Lung (tissue), 12 donors: ENCODE data around the gene SIRT4. TPM values are rescaled to one million over a fixed set of nuclear protein-coding genes. Genes with fewer than 3 reads are reported as not detected.

ENCODE experiments used
- ATAC-seq: fragments of 200-7000 bp; cut with Tn5 transposase; one replicate; pipeline ENCODE4 v1.9.1; 2020; ENCODE audit warnings: moderate number of reproducible peaks; ENCODE audit not compliant: insufficient read depth, low FRiP score
- DNase-seq, 3 donors: peaks; one replicate each; pipeline ENCODE4 v3.0.0-alpha.2; 2013 to 2017
- H3K27ac ChIP-seq, 2 donors: one replicate each; pipeline ENCODE4 v1.5.1; 2013; ENCODE audit warnings: mild to moderate bottlenecking in 2 of 2, moderate library complexity in 2 of 2, control low read depth in 1 of 2, inconsistent platforms in 1 of 2, low read depth in 1 of 2, low read length in 1 of 2
- H3K27me3 ChIP-seq, 3 donors: one replicate each; pipeline ENCODE4 v1.5.1; 2013; ENCODE audit warnings: low read length in 2 of 3; ENCODE audit not compliant: control insufficient read depth in 3 of 3, insufficient read depth in 3 of 3
- H3K36me3 ChIP-seq, 4 donors: one replicate each; pipeline ENCODE4 v1.5.1; 2013; ENCODE audit warnings: low read length in 4 of 4, mild to moderate bottlenecking in 1 of 4, moderate library complexity in 1 of 4; ENCODE audit not compliant: control insufficient read depth in 4 of 4, insufficient read depth in 4 of 4
- H3K4me1 ChIP-seq, 5 donors: one replicate each; pipeline ENCODE4 v1.5.1; 2013; ENCODE audit warnings: low read length in 5 of 5, mild to moderate bottlenecking in 2 of 5, moderate library complexity in 1 of 5; ENCODE audit not compliant: control insufficient read depth in 5 of 5, insufficient read depth in 5 of 5
- H3K4me3 ChIP-seq: one replicate; pipeline ENCODE4 v1.5.1; 2013; ENCODE audit warnings: mild to moderate bottlenecking, control low read depth, moderate library complexity
- H3K9ac ChIP-seq, 2 donors: one replicate each; pipeline ENCODE4 v1.5.1; 2013; ENCODE audit warnings: low read length in 2 of 2, control low read depth in 1 of 2; ENCODE audit not compliant: insufficient read depth in 1 of 2
- H3K9me3 ChIP-seq, 4 donors: one replicate each; pipeline ENCODE4 v1.5.1; 2013; ENCODE audit warnings: low read length in 3 of 4, mild to moderate bottlenecking in 1 of 4, moderate library complexity in 1 of 4; ENCODE audit not compliant: control insufficient read depth in 4 of 4, insufficient read depth in 3 of 4
- WGBS, 2 donors: extraction: QIAGEN DNeasy Blood & Tissue Kit; methylation state at CpG; one replicate each; pipeline ENCODE4 v1.1.7; 2013; 5-methylcytosine and 5-hydroxymethylcytosine counted together
- polyA plus RNA-seq, 2 donors: library from polyadenylated mRNA; stranded (reverse); fragments of 200-250 nt; gene quantifications; one replicate each; pipeline ENCODE4 v1.2.1, GENCODE V29; 2013
- total RNA-seq, 2 donors: library from RNA; depleted of rRNA in 1 of 2; stranded (reverse); fragments of >200 nt in 1 of 2; gene quantifications; one replicate each; pipeline ENCODE4 v1.2.1, GENCODE V29; 2014 to 2021
- TF ChIP-seq, protein P1 (sequence below): IDR thresholded peaks from 2 replicates; pipeline ENCODE4 v1.5.1; 2012; ENCODE audit warnings: mild to moderate bottlenecking; ENCODE audit errors: control extremely low read depth, extremely low read depth
- donor health status: control.
- donor health status: control.
- donor health status: Bipolar disorder and iron deficiency.
- donor health status: healthy.
- donor health status: DM: yes; HTN: yes; CAD: no.

Gene SIRT4
- total and polyA plus RNA-seq, 4 donors: 0.95 to 5.9 (median 1.7) TPM

DNA sequence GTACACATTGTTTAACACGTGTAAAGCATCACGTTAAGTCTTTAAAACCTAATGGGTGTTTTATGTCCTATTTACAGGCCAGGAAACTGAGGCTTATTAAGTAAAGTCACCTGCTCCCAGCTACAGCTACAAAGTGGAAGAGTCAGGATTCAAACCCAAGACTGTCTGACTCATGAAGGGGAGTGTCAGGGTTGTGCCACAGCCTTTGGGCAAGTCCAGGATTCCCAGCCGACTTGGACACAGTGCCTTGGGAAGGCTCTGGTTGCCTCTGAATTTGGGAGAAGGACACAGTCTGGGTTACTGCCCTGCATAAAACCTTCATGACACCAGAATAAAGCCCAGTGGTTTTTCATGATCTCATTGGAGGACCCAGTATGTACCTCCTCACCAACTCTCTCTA is 17.7 kb upstream of the SIRT4 start:
- no peak overlapping the region for H3K27ac ChIP-seq
- DNase-seq (no peak), ATAC-seq (no peak)
- no peaks in the 10 kb centered on the region for H3K36me3 ChIP-seq
- TF ChIP-seq, protein P1, sequence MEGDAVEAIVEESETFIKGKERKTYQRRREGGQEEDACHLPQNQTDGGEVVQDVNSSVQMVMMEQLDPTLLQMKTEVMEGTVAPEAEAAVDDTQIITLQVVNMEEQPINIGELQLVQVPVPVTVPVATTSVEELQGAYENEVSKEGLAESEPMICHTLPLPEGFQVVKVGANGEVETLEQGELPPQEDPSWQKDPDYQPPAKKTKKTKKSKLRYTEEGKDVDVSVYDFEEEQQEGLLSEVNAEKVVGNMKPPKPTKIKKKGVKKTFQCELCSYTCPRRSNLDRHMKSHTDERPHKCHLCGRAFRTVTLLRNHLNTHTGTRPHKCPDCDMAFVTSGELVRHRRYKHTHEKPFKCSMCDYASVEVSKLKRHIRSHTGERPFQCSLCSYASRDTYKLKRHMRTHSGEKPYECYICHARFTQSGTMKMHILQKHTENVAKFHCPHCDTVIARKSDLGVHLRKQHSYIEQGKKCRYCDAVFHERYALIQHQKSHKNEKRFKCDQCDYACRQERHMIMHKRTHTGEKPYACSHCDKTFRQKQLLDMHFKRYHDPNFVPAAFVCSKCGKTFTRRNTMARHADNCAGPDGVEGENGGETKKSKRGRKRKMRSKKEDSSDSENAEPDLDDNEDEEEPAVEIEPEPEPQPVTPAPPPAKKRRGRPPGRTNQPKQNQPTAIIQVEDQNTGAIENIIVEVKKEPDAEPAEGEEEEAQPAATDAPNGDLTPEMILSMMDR: no peak
- H3K9ac ChIP-seq: no peak overlapping the region
- H3K9me3 ChIP-seq: no peaks in the 10 kb centered on the region
- 80 to 88% methylated on average over 3 of the region's 3 CpGs for WGBS, 2 donors
- no peak overlapping the region for H3K4me3 ChIP-seq
- H3K27me3 ChIP-seq: no peaks in the 10 kb centered on the region
- H3K4me1 ChIP-seq: peaks cover 0 to 4% (median 0%) of the 10 kb centered on the region in 5 donors

DNA sequence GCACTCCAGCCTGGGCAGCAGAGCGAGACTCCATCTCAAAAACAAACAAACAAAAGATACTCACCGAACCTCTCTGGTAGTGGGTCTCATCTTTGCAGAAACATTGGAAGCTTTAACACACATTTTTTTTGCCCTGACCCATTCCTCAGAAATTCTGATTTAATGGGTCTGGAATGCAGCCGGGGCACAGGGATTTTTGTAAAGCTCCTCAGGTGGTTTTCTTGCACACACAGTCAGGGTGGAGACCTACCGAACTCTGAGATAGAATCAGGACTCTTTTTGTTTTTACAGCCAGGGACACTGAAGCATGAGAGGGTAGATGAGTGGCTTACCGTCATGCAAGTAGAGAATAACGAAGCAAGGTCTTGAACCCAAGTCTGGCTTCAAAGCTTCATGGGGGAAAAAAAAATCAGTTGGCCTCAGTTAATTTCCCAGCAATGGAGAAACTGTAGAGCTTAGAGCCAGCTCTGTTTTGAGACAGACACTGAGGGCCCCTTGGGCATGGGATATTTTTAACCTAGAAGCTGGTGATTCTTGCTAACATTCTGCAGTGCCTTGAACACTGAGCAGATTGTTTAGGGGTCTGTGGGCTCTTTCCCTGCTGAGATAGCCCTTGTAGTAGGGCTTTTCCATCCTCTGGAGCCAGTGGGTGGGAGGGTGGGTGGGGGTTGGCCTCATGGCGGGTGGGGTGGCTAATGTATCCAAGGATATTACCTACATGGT is 15.2 kb upstream of the SIRT4 start:
- no peak overlapping the region for H3K9ac ChIP-seq
- no peak overlapping the region for H3K4me3 ChIP-seq
- 58 to 83% methylated on average over 7 of the region's 7 CpGs for WGBS, 2 donors
- peaks cover 0 to 9% (median 2%) of the 10 kb centered on the region in 5 donors for H3K4me1 ChIP-seq
- H3K27ac ChIP-seq: no peak overlapping the region
- no peak for DNase-seq
- no peaks in the 10 kb centered on the region for H3K9me3 ChIP-seq
- no peaks in the 10 kb centered on the region for H3K27me3 ChIP-seq
- no peak for ATAC-seq
- TF ChIP-seq, protein P1: no peak
- no peaks in the 10 kb centered on the region for H3K36me3 ChIP-seq

- Histone ChIP-seq H3K9ac (no peak overlapping the region), H3K4me1 (peaks cover 0 to 10% (median 1%) of the 10 kb centered on the region in 5 donors), H3K9me3 (no peaks in the 10 kb centered on the region), H3K4me3 (no peak overlapping the region), H3K27me3 (no peaks in the 10 kb centered on the region), H3K36me3 (no peaks in the 10 kb centered on the region), H3K27ac (no peak overlapping the region)
- DNase-seq (no peak), ATAC-seq (no peak)
- 85 to 90% methylated on average over 12 of the region's 12 CpGs for WGBS, 2 donors
- TF ChIP-seq, protein P1: no peak
Measured at GRCh38 chr12:120287491-120287890, 14.6 kb upstream of the SIRT4 start.
